Measurements from ENCODE around the gene MACF1.
"Not testable (repeated sequence)": the region's sequence is repeated elsewhere in the genome, so short reads cannot be mapped to it uniquely, and the experiment has no call there.

MACF1 gene

GRCh38 chr1:39431927-39432326 lies 227.4 kb downstream of the MACF1 start:
- DNase-seq, result no peak

DNA sequence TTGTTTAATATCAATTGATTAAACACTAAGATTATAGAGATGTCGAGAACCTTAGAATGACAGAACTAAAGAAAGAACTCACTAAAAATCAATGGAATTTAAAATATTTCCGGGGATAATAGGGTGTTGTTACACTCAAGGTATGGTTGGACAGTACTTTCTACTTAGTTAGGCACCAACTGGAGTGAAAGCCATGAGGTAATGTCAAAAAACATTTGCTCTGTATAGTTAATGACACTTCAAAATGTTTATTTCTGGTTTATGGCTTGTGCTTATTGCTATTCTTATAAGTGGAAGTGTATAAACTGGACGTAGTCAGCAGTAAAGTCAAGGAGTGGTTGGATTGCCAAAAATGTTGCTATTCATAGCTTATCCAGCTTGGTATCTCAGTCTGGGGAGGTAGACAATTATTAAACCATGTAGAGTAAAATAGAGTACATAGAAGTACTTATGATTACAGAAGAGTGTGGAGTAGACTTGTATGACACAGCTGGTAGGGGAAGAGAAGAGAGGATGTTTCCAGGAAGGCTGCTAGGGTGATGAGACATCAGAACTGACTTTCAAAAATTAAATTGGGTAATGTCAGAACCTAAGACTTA lies 230.4 kb downstream of the MACF1 start:
- DNase-seq, result no peak

GRCh38 chr1:39435597-39435996 lies 231.1 kb downstream of the MACF1 start:
- no peak for DNase-seq

DNA sequence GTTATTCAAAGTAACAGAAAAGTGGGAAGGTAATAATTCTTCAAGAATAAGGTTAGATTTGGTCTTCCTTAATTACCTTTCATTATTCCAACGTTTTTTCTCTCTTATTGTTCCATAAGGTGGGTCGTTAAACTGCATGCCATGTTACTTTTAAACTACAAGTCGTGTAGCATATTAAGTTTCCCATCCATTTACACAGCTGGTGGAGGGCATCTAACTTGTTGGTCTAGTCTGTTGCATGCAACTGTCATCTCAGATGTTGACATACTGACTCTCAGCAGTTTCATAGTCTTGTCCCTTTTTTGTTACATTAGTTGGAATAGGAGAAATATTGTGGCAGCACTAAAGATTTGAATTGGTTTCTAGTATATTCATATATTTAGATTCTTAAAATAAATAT lies 232.3 kb downstream of the MACF1 start:
- no peak for DNase-seq

GRCh38 chr1:39438042-39438441 lies 233.5 kb downstream of the MACF1 start:
- DNase-seq, result no peak

DNA sequence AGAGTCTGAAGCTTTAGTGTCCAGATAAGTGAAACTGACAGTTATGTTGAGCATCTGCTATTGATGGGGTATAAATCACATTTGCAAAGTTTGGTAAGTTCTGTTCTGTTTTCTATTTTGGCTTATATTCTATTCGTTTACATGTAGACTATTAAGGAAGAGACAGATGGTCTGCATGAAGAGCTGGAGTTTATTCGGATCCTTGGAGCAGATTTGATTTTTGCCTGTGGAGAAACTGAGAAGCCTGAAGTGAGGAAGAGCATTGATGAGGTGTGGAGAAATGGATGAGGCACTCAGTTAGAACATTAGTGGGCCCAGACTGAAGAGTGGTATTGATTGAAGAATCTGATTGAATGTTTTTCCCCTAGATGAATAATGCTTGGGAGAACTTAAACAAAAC lies 236.4 kb downstream of the MACF1 start:
- no peak for DNase-seq

DNA sequence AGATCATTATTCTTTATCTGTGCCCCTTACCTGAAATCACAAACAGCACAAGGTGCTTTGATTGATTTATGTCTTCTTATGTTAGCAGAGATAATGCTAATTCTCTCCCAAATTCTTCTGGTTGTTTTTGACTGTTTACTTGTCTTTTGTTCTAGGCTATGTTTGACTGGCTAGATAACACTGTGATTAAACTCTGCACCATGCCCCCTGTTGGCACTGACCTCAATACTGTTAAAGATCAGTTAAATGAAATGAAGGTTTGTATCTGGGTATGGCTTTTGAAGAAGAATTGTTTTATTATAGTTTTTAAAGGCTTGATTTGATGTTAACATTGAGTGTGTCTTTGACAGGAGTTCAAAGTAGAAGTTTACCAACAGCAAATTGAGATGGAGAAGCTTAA lies 237.3 kb downstream of the MACF1 start:
- no peak for DNase-seq

DNA sequence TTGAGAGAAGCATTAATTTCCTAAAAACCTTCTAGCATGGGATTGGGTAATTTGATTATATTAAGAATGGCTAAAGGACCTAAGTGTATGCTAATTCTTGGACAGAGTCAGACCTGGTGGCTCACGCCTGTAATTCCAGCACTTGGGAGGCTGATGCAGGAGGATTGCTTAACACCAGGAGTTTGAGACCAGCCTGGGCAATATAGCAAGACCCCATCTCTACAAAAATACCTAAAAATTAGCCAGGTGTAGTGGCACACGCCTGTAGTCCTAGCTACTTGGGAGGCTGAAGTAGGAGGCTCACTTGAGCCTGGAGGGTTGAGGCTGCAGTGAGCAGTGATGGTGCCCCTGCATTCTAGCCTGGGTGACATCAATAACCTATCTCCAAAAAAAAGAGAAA lies 241.1 kb downstream of the MACF1 start:
- no peak for DNase-seq

DNA sequence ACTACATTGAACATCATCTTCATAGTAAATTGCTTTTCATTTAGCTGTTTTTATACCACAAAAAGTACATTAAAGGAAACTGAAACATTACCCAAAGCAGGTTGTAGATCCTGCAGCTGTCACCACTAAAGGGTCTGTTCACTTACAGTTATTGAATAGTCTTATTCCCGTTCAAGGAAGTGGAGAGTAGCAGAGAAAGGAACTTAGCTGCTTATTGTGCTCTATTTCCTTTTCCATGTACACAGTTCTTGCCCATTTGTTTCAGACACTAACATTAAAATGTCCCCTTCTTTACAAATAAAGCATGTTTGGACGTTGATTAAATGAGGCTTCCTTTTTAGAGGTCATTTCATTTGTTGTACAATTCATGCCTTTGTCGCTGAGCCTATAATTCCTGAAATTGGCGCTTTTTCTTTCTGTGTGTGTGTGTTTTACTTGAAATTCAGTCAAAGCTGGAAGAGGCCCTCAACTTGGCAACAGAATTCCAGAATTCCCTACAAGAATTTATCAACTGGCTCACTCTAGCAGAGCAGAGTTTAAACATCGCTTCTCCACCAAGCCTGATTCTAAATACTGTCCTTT lies 242.6 kb downstream of the MACF1 start:
- no peak for DNase-seq

GRCh38 chr1:39450041-39450440 lies 245.5 kb downstream of the MACF1 start:
- DNase-seq, result not testable (repeated sequence)

GRCh38 chr1:39450956-39451606 lies 246.6 kb downstream of the MACF1 start:
- no peak for DNase-seq

GRCh38 chr1:39452081-39452480 lies 247.6 kb downstream of the MACF1 start:
- DNase-seq, result no peak

DNA sequence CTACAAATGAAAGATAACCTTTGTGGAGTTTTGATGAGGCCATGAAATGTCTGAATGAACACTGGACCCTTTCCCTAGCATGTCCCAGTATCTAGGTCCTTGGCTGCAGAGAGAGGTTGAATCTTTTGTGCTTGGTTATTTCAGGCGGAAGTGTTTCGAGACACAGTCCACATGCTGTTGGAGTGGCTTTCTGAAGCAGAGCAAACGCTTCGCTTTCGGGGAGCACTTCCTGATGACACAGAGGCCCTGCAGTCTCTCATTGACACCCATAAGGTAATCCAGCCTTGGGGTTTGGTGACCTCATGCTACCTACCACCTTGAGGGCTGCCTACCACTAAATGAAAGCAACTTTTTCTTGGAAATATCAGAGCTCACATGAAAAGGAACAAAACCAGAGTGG lies 248.0 kb downstream of the MACF1 start:
- DNase-seq, result no peak

- DNase-seq, result no peak
Measured at GRCh38 chr1:39453603-39454002, 249.1 kb downstream of the MACF1 start.

GRCh38 chr1:39458991-39459390 lies 254.5 kb downstream of the MACF1 start:
- DNase-seq, result no peak

DNA sequence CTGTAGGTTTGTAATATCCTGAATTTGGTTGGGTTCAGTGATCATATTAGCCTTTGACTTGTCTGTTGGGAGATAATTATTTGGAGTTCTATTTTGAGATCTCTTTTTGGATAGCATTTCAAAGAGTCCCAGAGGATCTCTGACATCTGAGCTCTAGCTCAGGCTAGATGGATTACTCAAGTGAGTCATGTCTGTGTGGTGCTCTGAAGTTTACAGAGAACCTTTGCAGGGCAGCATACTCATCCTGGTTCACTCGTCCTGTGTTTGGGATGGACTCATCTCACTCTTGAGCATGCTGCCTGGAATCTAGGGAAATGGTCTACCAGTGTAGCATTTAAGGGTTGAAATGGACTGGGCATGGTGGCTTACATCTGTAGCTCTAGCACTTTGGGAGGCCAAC lies 257.6 kb downstream of the MACF1 start:
- DNase-seq, result no peak

DNA sequence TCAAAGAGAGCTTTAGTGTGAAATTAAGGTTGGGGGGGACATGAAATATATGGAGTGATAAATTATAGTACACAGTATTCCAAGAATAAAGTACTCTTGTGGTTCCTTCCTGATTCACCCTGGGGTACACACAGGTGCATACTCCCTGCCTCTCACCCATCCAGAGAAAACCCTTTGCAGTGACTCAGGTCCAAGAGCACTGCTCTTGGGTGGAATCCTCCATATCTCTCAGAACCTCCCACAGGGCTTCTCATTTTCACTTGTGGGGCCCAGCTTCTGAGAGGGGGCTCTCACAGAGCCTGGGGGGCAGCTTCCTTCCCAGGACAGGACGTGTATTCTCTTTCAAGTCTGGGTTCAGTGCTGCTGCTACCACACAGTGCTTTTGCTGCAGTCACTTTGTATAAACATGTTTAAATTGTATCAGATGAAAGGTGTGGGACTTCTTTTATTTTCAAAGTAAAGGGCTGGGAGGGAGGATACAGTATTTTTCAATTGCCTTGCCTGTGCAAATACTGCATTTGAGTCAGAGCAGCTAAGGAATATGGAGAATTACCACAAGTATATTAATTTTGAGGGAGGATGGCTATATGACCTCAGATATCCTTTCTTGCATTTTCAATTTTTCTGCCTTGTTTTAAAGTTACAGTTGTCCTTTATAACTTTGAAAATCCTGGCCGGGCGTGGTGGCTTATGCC lies 262.1 kb downstream of the MACF1 start:
- DNase-seq, result no peak

- not testable (repeated sequence) for DNase-seq
Measured at GRCh38 chr1:39467108-39467720, 262.7 kb downstream of the MACF1 start.

DNA sequence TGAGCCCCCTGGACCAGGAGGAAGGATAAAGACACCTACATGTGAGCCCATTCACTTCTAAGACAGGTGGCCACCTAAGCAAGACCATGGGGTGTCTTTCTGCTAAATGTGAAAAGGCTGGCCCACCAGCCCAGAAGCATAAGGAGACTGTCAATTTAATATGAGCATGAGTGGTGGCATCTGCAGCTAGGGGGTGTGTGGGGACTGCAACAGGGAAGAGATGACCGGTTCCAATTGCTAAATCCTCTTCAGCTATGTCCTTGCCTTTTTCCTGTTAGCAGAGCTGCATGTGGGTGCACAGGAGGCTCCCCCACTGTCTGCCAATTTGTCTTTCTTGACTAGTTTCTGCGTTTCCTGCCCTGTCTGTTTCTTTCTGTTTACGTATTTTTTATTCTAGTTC lies 264.7 kb downstream of the MACF1 start:
- DNase-seq, result no peak

GRCh38 chr1:39470040-39470439 lies 265.5 kb downstream of the MACF1 start:
- DNase-seq, result no peak

DNA sequence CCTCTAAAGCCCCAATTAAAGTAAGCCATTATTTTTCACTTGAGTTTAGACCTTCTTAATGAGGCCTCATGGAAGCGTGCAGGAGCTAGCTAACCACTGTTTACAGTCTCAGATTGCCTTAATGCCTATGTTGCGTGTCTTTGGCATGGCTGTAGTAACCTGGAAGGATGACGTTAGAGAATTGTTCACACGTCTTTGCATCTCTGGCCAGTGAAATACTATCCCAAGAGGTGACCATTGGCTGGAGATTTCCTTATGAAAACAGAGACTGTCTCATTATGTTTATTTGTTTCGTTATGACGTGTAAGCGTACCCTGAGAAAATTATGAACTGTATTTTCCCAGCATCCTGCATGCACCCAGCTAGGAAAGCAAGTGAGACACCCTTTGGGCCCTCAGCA lies 268.3 kb downstream of the MACF1 start:
- no peak for DNase-seq

GRCh38 chr1:39473324-39473723 lies 268.8 kb downstream of the MACF1 start:
- DNase-seq, result no peak

DNA sequence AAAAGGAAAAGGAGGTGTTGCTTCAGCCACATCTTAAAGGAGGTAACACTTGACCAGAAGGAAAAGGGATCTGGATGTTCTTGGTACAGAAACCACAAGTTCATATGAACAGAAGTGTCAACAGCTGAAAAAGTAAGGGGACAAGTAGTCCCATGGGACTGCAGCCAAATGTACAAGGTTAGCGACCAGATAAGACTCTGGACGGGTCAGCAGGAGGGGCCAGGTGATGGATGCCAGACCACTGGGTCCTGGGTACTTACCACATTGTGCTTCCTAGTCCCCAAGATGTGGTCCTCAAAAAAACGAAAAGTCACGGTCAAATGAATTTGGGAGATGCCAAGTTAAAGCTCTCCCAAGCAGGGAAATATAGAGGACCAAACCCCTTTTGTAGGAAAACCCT lies 270.3 kb downstream of the MACF1 start:
- DNase-seq, result no peak

- DNase-seq, result not testable (repeated sequence)
Measured at GRCh38 chr1:39475551-39475950, 271.1 kb downstream of the MACF1 start.

Data from islet precursor cell (in vitro differentiated cells).